Cardiac fibroblast (primary cell): ENCODE data around the gene GFOD2.

Experiments used
- DNase-seq, 2 donors: peaks; one replicate each; pipeline versions ENCODE4 v3.0.0 to v3.0.0-alpha.2; 2010; ENCODE audit warnings: low read depth in 2 of 2
- H3K4me3 ChIP-seq, 2 donors: replicated peaks in 1 of 2; 1 replicate in 1 of 2; 2 replicates in 1 of 2; pipeline ENCODE4 v1.5.1; 2011; ENCODE audit warnings: low read depth in 2 of 2, low read length in 2 of 2, mild to moderate bottlenecking in 2 of 2, moderate library complexity in 1 of 2
- TF ChIP-seq, protein P1 (sequence below): IDR thresholded peaks from one replicate; pipeline ENCODE4 v1.5.1; 2011; ENCODE audit warnings: low read depth, mild to moderate bottlenecking, low read length, inconsistent platforms

Gene GFOD2

GRCh38 chr16:67678354-67679023, 40.6 kb downstream of the GFOD2 start:
- no peak overlapping the region for H3K4me3 ChIP-seq
- TF ChIP-seq, protein P1, sequence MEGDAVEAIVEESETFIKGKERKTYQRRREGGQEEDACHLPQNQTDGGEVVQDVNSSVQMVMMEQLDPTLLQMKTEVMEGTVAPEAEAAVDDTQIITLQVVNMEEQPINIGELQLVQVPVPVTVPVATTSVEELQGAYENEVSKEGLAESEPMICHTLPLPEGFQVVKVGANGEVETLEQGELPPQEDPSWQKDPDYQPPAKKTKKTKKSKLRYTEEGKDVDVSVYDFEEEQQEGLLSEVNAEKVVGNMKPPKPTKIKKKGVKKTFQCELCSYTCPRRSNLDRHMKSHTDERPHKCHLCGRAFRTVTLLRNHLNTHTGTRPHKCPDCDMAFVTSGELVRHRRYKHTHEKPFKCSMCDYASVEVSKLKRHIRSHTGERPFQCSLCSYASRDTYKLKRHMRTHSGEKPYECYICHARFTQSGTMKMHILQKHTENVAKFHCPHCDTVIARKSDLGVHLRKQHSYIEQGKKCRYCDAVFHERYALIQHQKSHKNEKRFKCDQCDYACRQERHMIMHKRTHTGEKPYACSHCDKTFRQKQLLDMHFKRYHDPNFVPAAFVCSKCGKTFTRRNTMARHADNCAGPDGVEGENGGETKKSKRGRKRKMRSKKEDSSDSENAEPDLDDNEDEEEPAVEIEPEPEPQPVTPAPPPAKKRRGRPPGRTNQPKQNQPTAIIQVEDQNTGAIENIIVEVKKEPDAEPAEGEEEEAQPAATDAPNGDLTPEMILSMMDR = no peak
- DNase-seq = no peak

- no peak for DNase-seq
- TF ChIP-seq, protein P1 = no peak
- no peak overlapping the region for H3K4me3 ChIP-seq
Observed at GRCh38 chr16:67677712-67678111, 41.4 kb downstream of the GFOD2 start.

DNA sequence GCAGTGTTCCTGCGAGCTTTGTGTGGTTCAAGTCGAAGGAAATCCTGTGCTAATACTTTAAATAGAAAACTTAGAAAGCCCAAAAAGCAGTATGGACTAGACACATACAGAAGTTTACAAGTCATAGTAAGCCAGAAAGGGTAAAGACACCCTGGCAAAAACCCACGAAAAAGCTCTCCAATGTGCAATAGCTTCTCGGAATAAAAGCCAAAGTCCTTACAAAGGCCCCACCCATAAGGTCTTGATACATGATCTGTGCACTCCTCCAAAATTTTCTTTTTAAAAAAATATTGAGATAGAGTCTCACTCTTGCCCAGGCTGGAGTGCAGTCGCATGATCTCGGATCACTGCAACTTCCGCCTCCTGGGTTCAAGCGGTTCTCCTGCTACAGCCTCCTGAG, 42.2 kb downstream of the GFOD2 start:
- no peak overlapping the region for H3K4me3 ChIP-seq
- TF ChIP-seq, protein P1 = no peak
- no peak for DNase-seq

DNA sequence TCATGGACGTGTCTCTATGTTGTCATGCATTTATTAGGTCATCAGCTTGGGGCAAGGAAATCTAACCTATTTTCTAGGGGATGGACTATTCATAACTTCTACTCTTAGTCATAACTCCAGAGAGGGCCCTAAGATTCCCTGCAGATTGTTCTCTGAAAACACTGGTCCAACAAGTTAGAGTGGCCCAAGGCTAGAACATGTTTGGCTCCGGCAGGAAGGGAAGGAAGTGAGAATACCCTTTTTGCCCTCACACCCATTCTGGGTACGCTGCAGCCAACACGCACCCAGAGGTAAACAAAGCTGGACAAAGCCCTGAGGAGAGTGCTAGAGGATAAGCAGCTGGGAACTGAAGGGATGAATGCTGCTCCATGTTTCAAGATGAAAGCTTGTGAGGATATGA, 42.6 kb downstream of the GFOD2 start:
- no peak for DNase-seq
- TF ChIP-seq, protein P1 = no peak
- H3K4me3 ChIP-seq = no peak overlapping the region

DNA sequence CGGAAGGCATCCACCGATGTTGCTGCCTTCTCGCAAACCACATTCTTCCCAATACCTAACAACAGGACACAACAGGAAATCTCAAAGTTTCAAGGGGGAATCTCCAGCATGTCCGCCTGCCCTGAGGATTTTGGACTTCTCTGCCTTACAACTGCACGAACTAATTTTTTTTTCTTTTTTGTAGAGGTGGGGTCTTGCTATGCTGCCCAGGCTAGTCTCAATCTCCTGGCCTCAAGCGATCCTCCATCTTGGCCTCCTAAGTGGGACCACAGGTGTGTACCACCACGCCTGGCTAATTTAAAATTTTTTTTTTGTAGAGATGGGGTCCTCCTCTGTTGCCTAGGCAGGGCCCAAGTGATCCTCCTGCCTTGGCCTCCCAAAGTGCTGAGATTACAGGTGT, 43.1 kb downstream of the GFOD2 start:
- TF ChIP-seq, protein P1 = no peak
- DNase-seq = no peak
- H3K4me3 ChIP-seq = no peak overlapping the region

DNA sequence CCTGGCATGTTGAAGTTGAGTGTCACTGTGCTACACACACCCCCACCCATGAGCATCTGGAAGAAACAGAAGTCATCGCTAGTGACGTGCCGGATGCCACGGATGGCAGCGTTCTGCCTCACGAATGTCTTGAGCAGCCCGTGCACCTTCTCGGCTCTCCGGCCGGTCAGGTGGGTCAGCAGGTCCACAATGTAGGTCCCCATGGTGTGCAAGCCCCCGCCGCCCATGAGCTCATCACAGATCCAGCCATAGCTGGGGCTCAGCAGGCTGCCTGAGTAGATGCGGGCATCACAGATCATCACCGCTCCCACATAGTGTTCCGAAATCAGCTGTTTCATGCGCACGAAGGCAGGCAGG, 43.6 kb downstream of the GFOD2 start:
- TF ChIP-seq, protein P1 = no peak
- DNase-seq = no peak
- H3K4me3 ChIP-seq = no peak overlapping the region
